ENCODE measurements around the gene PRKAR2A.
"Not testable (repeated sequence)": the region's sequence is repeated elsewhere in the genome, so short reads cannot be mapped to it uniquely, and the experiment has no call there.

The PRKAR2A gene

GRCh38 chr3:48797626-48798025 is 50.0 kb downstream of the PRKAR2A start:
- DNase-seq (ENCODE audit: low read depth) = no peak
- no peak overlapping the region for H3K4me3 ChIP-seq (ENCODE audit: low read depth, low read length)
- TF ChIP-seq MAX (IDR thresholded peaks at IDR 0.05; ENCODE audit: low read depth, low read length) (no peak), CTCF (IDR thresholded peaks at IDR 0.05; ENCODE audit: low read depth, low read length) (no peak), MYC (IDR thresholded peaks at IDR 0.05; ENCODE audit: low read depth, low read length) (no peak), POLR2A (IDR thresholded peaks at IDR 0.05; ENCODE audit: extremely low read depth, insufficient read length) (no peak)

GRCh38 chr3:48795997-48796732 is 51.5 kb downstream of the PRKAR2A start:
- TF ChIP-seq CTCF (IDR thresholded peaks at IDR 0.05; ENCODE audit: low read depth, low read length) (no peak), MAX (IDR thresholded peaks at IDR 0.05; ENCODE audit: low read depth, low read length) (no peak), MYC (IDR thresholded peaks at IDR 0.05; ENCODE audit: low read depth, low read length) (no peak), POLR2A (IDR thresholded peaks at IDR 0.05; ENCODE audit: extremely low read depth, insufficient read length) (no peak)
- no peak for DNase-seq (ENCODE audit: low read depth)
- no peak overlapping the region for H3K4me3 ChIP-seq (ENCODE audit: low read depth, low read length)

- DNase-seq (ENCODE audit: low read depth); H3K4me3 ChIP-seq (ENCODE audit: low read depth, low read length): not testable (repeated sequence)
Observed at GRCh38 chr3:48793484-48793883, 54.2 kb downstream of the PRKAR2A start.

GRCh38 chr3:48789665-48790064 is 58.0 kb downstream of the PRKAR2A start:
- H3K4me3 ChIP-seq (ENCODE audit: low read depth, low read length) = no peak overlapping the region
- DNase-seq (ENCODE audit: low read depth) = no peak
- TF ChIP-seq POLR2A (IDR thresholded peaks at IDR 0.05; ENCODE audit: extremely low read depth, insufficient read length) = no peak
- TF ChIP-seq MYC (IDR thresholded peaks at IDR 0.05; ENCODE audit: low read depth, low read length) = no peak
- no peak for TF ChIP-seq CTCF (IDR thresholded peaks at IDR 0.05; ENCODE audit: low read depth, low read length)
- no peak for TF ChIP-seq MAX (IDR thresholded peaks at IDR 0.05; ENCODE audit: low read depth, low read length)

- no peak for TF ChIP-seq MYC (IDR thresholded peaks at IDR 0.05; ENCODE audit: low read depth, low read length)
- no peak for TF ChIP-seq POLR2A (IDR thresholded peaks at IDR 0.05; ENCODE audit: extremely low read depth, insufficient read length)
- TF ChIP-seq CTCF (IDR thresholded peaks at IDR 0.05; ENCODE audit: low read depth, low read length) = no peak
- TF ChIP-seq MAX (IDR thresholded peaks at IDR 0.05; ENCODE audit: low read depth, low read length) = no peak
- DNase-seq (ENCODE audit: low read depth) = peak; percentile 14
- no peak overlapping the region for H3K4me3 ChIP-seq (ENCODE audit: low read depth, low read length)
Observed at GRCh38 chr3:48788544-48789162, 59.0 kb downstream of the PRKAR2A start.

GRCh38 chr3:48784426-48785120 is 63.1 kb downstream of the PRKAR2A start:
- no peak overlapping the region for H3K4me3 ChIP-seq (ENCODE audit: low read depth, low read length)
- DNase-seq (ENCODE audit: low read depth) = no peak
- no peak for TF ChIP-seq MYC (IDR thresholded peaks at IDR 0.05; ENCODE audit: low read depth, low read length)
- no peak for TF ChIP-seq POLR2A (IDR thresholded peaks at IDR 0.05; ENCODE audit: extremely low read depth, insufficient read length)
- no peak for TF ChIP-seq MAX (IDR thresholded peaks at IDR 0.05; ENCODE audit: low read depth, low read length)
- no peak for TF ChIP-seq CTCF (IDR thresholded peaks at IDR 0.05; ENCODE audit: low read depth, low read length)
